Spleen (tissue), 11 donors: ENCODE measurements around the gene TYK2. TPM values are rescaled to one million over a fixed set of nuclear protein-coding genes. Genes with fewer than 3 reads are reported as not detected.
"Not testable (repeated sequence)": the region's sequence is repeated elsewhere in the genome, so short reads cannot be mapped to it uniquely, and the experiment has no call there.

Experiments
- DNase-seq: peaks from one replicate; pipeline ENCODE4 v3.0.0-alpha.2; 2020
- H3K27ac ChIP-seq, 8 donors: fragments of 200-600 bp; sonication (generic) in 7 of 8; 1 replicate in 4 of 8; 2 replicates in 4 of 8; pipeline versions ENCODE4 v1.5.0 to v1.8.0; 2016 to 2021; ENCODE audit warnings: inconsistent platforms in 4 of 8, mild to moderate bottlenecking in 4 of 8, moderate library complexity in 1 of 8
- H3K27me3 ChIP-seq, 7 donors: fragments of 200-600 bp; sonication (generic) in 6 of 7; replicated peaks in 1 of 7; 1 replicate in 4 of 7; 2 replicates in 3 of 7; pipeline versions ENCODE4 v1.5.0 to v1.8.0; 2016 to 2021; ENCODE audit warnings: inconsistent platforms in 3 of 7, mild to moderate bottlenecking in 1 of 7
- H3K36me3 ChIP-seq, 6 donors: fragments of 200-600 bp; sonication (generic) in 5 of 6; 1 replicate in 4 of 6; 2 replicates in 2 of 6; pipeline versions ENCODE4 v1.5.0 to v1.8.0; 2016 to 2021; ENCODE audit warnings: inconsistent platforms in 2 of 6
- H3K4me1 ChIP-seq, 6 donors: fragments of 200-600 bp; sonication (generic) in 5 of 6; 1 replicate in 3 of 6; 2 replicates in 3 of 6; pipeline versions ENCODE4 v1.5.0 to v1.8.0; 2016 to 2021; ENCODE audit warnings: inconsistent platforms in 3 of 6
- H3K4me3 ChIP-seq, 8 donors: fragments of 200-600 bp; sonication (generic) in 7 of 8; 1 replicate in 4 of 8; 2 replicates in 4 of 8; pipeline versions ENCODE4 v1.5.0 to v1.8.0; 2016 to 2021; ENCODE audit warnings: inconsistent platforms in 4 of 8, mild to moderate bottlenecking in 4 of 8, moderate library complexity in 2 of 8
- H3K9me3 ChIP-seq, 8 donors: fragments of 200-600 bp; sonication (generic) in 7 of 8; 1 replicate in 4 of 8; 2 replicates in 4 of 8; pipeline versions ENCODE4 v1.5.0 to v1.8.0; 2016 to 2021; ENCODE audit warnings: inconsistent platforms in 4 of 8
- POLR2A ChIP-seq, 3 donors: fragments of 450-650 bp; IDR thresholded peaks; one replicate each; pipeline ENCODE4 v1.5.1; 2017; ENCODE audit warnings: antibody characterized with exemption in 3 of 3, mild to moderate bottlenecking in 1 of 3
- POLR2AphosphoS5 ChIP-seq, 3 donors: sonication (generic); formaldehyde crosslinking; IDR thresholded peaks; one replicate each; pipeline ENCODE4 v1.5.1; 2017; ENCODE audit warnings: antibody characterized with exemption in 3 of 3
- WGBS, 5 donors: extraction: QIAGEN DNeasy Blood & Tissue Kit in 3 of 5; methylation state at CpG; one replicate each; pipeline versions ENCODE4 v1.1.5 to v1.1.7; 2013 to 2018; 5-methylcytosine and 5-hydroxymethylcytosine counted together
- intact Hi-C: fragments of 100-400 bp; cut with DNase I; formaldehyde crosslinking; loops from one replicate; pipeline ENCODE4 v1.15.0; 2023; ENCODE audit warnings: low total_unique reads
- polyA plus RNA-seq, 3 donors: library from polyadenylated mRNA; stranded (reverse); fragments of 200-250 nt; gene quantifications; one replicate each; pipeline ENCODE4 v1.2.1, GENCODE V29; 2013
- total RNA-seq, 7 donors: library from RNA; depleted of rRNA in 3 of 7; stranded (reverse); fragments of >200 nt in 3 of 7; fragmentation: NEBNext Ultra II Directional in 4 of 7; extraction: Animal tissue kit (Norgen Biotek cat#: 25700) in 4 of 7; gene quantifications; one replicate each; pipeline versions ENCODE4 v1.1.0 to v1.2.1, GENCODE V29; 2016 to 2021
- TF ChIP-seq, protein P1 (sequence below), 11 experiments: fragments of 200-600 bp in 7 of 11; fragments of 450-650 bp in 4 of 11; sonication (generic) in 4 of 11; IDR thresholded peaks in 8 of 11; conservative IDR thresholded peaks in 3 of 11; 1 replicate in 7 of 11; 2 replicates in 4 of 11; pipeline versions ENCODE4 v1.4.0 to v1.8.0; 2016 to 2021; ENCODE audit warnings: antibody characterized with exemption in 11 of 11, inconsistent platforms in 4 of 11, mild to moderate bottlenecking in 1 of 11
- donor health status: healthy with polysubstance abuse.
- donor health status: DM: no; HTN: no; CAD: no; lungs with moderate emphysema.
- donor health status: DM: no; HTN: no; CAD: no.
- donor health status: Bipolar disorder and iron deficiency.
- donor health status: healthy.
- donor health status: DM: no; HTN: no; CAD: no.
- donor health status: DM: yes; HTN: yes; CAD: no.

Gene TYK2
- total and polyA plus RNA-seq, 10 donors: 159 to 422 (median 251) TPM

DNA sequence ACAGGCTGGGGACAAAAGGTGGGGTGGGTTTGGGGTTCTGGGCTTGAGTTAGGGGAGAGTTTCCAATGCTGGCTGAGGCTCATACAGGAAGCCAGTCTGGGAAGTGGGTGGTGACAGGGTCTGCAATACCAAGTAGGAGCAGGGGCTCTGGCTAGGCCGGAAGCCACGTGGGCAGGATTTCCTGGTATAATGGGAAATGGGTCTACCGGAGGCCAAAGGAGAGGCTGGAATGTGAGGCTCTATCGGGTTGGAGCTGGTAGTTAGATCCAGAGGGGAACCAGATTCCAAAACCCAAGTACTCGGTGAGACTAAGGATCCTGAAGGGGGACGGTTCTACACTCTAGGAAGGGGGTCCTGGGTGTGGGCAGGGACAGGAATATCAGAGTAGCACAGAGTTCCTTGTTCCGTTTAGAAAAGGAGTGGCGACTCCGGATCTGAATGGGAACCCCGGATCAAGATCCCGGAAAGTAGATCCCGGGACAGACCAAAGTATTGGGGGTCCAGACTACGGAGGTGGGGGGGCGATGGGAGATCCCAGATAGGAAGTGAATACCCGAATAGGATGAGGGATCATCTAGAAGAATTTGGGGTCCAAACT, 22.2 kb upstream of the TYK2 start:
- 0 to 1% (median 0%) methylated on average over 15 of the region's 15 CpGs for WGBS, 5 donors
- H3K4me1 ChIP-seq: peaks cover 48 to 97% (median 83%) of the 10 kb centered on the region in 6 donors
- H3K9me3 ChIP-seq: no peaks in the 10 kb centered on the region
- DNase-seq: no peak
- H3K27me3 ChIP-seq: peaks cover 0 to 28% (median 14%) of the 10 kb centered on the region in 7 donors
- intact Hi-C loops: loop anchor here (10.0 kb wide), 1 partner anchor 172 kb away; no protein-coding TSS in a partner anchor
- peak in 2 of 3 donors; percentile 61 to 68 for TF ChIP-seq POLR2AphosphoS5 (IDR thresholded peaks at IDR 0.05)
- no peak for TF ChIP-seq POLR2A (IDR thresholded peaks at IDR 0.05)
- TF ChIP-seq, protein P1, sequence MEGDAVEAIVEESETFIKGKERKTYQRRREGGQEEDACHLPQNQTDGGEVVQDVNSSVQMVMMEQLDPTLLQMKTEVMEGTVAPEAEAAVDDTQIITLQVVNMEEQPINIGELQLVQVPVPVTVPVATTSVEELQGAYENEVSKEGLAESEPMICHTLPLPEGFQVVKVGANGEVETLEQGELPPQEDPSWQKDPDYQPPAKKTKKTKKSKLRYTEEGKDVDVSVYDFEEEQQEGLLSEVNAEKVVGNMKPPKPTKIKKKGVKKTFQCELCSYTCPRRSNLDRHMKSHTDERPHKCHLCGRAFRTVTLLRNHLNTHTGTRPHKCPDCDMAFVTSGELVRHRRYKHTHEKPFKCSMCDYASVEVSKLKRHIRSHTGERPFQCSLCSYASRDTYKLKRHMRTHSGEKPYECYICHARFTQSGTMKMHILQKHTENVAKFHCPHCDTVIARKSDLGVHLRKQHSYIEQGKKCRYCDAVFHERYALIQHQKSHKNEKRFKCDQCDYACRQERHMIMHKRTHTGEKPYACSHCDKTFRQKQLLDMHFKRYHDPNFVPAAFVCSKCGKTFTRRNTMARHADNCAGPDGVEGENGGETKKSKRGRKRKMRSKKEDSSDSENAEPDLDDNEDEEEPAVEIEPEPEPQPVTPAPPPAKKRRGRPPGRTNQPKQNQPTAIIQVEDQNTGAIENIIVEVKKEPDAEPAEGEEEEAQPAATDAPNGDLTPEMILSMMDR (IDR thresholded peaks at IDR 0.05 in 8 of 11, conservative IDR thresholded peaks at IDR 0.05 in 3 of 11): no peak
- H3K36me3 ChIP-seq: peaks cover 0 to 28% (median 0%) of the 10 kb centered on the region in 6 donors
- peak overlapping the region in 7 of 8 donors; percentile 42 to 91 (median 85) for H3K27ac ChIP-seq
- peak overlapping the region; percentile 86 to 98 (median 90) for H3K4me3 ChIP-seq

DNA sequence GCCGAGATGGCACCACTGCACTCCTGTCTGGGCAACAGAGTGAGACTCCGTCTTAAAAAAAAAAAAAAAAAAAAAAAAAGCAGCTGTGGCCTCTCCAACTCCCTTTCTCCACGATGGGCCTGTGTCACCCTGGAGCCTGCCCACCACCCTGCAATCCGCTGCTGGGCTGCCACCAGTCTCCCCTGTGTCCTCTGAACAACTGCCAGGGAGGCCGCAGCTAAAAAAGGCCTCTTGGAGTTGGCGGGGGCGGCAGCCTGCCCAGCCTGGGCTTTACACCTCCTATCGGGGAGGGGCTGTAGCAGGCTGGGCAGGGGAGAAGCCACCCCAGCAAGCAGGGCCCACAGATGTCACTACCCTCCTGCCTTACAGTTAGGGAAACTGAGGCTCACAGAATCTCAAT, 19.5 kb upstream of the TYK2 start:
- WGBS, 5 donors: 74 to 96% (median 89%) methylated on average over 7 to 8 of the region's 8 CpGs
- no peaks in the 10 kb centered on the region for H3K9me3 ChIP-seq
- peaks cover 38 to 88% (median 62%) of the 10 kb centered on the region in 6 donors for H3K4me1 ChIP-seq
- H3K27me3 ChIP-seq: peaks cover 0 to 8% (median 4%) of the 10 kb centered on the region in 7 donors
- DNase-seq: no peak
- peaks cover 0 to 55% (median 15%) of the 10 kb centered on the region in 6 donors for H3K36me3 ChIP-seq
- intact Hi-C loops: loop anchor here (10.0 kb wide), 1 partner anchor 175 kb away; no protein-coding TSS in a partner anchor
- H3K27ac ChIP-seq: peak overlapping the region in 5 of 8 donors; percentile 65 to 91 (median 84)
- no peak overlapping the region for H3K4me3 ChIP-seq
- TF ChIP-seq POLR2A (IDR thresholded peaks at IDR 0.05): no peak
- TF ChIP-seq POLR2AphosphoS5 (IDR thresholded peaks at IDR 0.05): no peak
- TF ChIP-seq, protein P1 (IDR thresholded peaks at IDR 0.05 in 8 of 11, conservative IDR thresholded peaks at IDR 0.05 in 3 of 11): no peak

DNA sequence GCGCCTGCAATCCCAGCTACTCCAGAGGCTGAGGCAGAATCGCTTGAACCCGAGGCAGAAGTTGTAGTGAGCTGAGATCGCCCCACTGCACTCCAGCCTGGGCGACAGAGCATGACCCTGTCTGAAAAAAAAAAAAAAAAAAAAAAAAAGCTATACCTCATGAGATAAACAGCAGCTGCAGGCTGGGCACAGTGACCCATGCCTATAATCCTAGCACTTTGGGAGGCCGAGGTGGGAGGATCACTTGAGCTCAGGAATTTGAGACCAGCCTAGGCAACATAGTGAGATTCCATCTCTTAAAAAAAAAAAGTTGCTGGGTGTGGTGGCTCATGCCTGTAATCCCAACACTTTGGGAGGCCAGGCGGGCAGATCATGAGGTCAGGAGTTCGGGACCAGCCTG, 19.0 kb upstream of the TYK2 start:
- intact Hi-C loops, H3K27me3 ChIP-seq, H3K4me3 ChIP-seq, DNase-seq, H3K9me3 ChIP-seq: not testable (repeated sequence)
- Histone ChIP-seq H3K36me3 (peaks cover 0 to 60% (median 20%) of the 10 kb centered on the region in 6 donors), H3K27ac (peak overlapping the region in 5 of 8 donors; percentile 45 to 90 (median 69)), H3K4me1 (peaks cover 33 to 83% (median 56%) of the 10 kb centered on the region in 6 donors)
- WGBS, 5 donors: 83 to 88% (median 85%) methylated on average over 8 of the region's 8 CpGs

DNA sequence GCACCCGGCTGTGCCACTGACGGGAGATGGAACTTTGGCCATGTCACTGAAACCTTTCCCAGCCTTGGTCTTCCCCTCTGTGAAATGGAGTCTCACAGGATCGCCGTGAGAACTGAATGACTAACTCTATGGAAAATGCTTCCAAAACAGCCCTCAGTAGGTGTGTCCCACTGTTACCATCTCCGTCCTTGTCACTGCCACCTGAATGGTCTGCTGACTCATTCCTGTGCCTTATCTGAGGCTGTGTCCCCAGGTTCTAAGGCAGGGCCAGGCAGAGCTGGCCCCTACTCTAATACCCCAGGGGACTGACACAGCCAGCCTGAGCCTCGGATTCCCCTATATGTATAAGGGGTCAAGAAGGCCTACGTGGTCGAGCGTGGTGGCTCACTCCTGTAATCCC, 18.4 kb upstream of the TYK2 start:
- H3K36me3 ChIP-seq: peaks cover 0 to 65% (median 26%) of the 10 kb centered on the region in 6 donors

More for the DNA sequence above, 18.4 kb upstream of the TYK2 start:
- intact Hi-C loops: no loop called here
- WGBS, 5 donors: 70 to 96% (median 82%) methylated on average over 9 of the region's 9 CpGs
- no peaks in the 10 kb centered on the region for H3K9me3 ChIP-seq
- H3K27me3 ChIP-seq: no peaks in the 10 kb centered on the region
- no peak overlapping the region for H3K4me3 ChIP-seq
- DNase-seq: no peak
- H3K4me1 ChIP-seq: peaks cover 31 to 77% (median 52%) of the 10 kb centered on the region in 6 donors
- H3K27ac ChIP-seq: peak overlapping the region in 6 of 8 donors; percentile 39 to 90 (median 67)
- TF ChIP-seq, protein P1 (IDR thresholded peaks at IDR 0.05 in 8 of 11, conservative IDR thresholded peaks at IDR 0.05 in 3 of 11): no peak
- TF ChIP-seq POLR2A (IDR thresholded peaks at IDR 0.05) (no peak), POLR2AphosphoS5 (IDR thresholded peaks at IDR 0.05) (no peak)
